Measurements from ENCODE around the gene MAP6.

Gene MAP6

GRCh38 chr11:75631086-75631730 lies 37.6 kb downstream of the MAP6 start:
- Mint-ChIP-seq H3K4me1 (ENCODE audit: low read depth) (no peaks in the 10 kb centered on the region), H3K27ac (no peak overlapping the region), H3K4me3 (no peak overlapping the region), H3K9me3 (no peaks in the 10 kb centered on the region), H3K36me3 (ENCODE audit: low read depth) (no peaks in the 10 kb centered on the region), H3K27me3 (ENCODE audit: low read depth) (peaks cover 50% of the 10 kb centered on the region)
- no peak for DNase-seq (ENCODE audit: low spot score)

GRCh38 chr11:75627906-75628668 lies 40.8 kb downstream of the MAP6 start:
- Mint-ChIP-seq H3K27me3 (ENCODE audit: low read depth) (peaks cover 37% of the 10 kb centered on the region), H3K4me3 (no peak overlapping the region), H3K9me3 (no peaks in the 10 kb centered on the region), H3K4me1 (ENCODE audit: low read depth) (no peaks in the 10 kb centered on the region), H3K27ac (no peak overlapping the region), H3K36me3 (ENCODE audit: low read depth) (no peaks in the 10 kb centered on the region)
- no peak for DNase-seq (ENCODE audit: low spot score)

- Mint-ChIP-seq H3K4me1 (ENCODE audit: low read depth) (no peaks in the 10 kb centered on the region), H3K27ac (no peak overlapping the region), H3K4me3 (no peak overlapping the region), H3K36me3 (ENCODE audit: low read depth) (no peaks in the 10 kb centered on the region), H3K9me3 (no peaks in the 10 kb centered on the region), H3K27me3 (ENCODE audit: low read depth) (peaks cover 29% of the 10 kb centered on the region)
- no peak for DNase-seq (ENCODE audit: low spot score)
Measured at GRCh38 chr11:75626889-75627529, 41.8 kb downstream of the MAP6 start.

GRCh38 chr11:75625991-75626888 lies 42.6 kb downstream of the MAP6 start:
- Mint-ChIP-seq H3K4me1 (ENCODE audit: low read depth) (no peaks in the 10 kb centered on the region), H3K27ac (no peak overlapping the region), H3K36me3 (ENCODE audit: low read depth) (no peaks in the 10 kb centered on the region), H3K27me3 (ENCODE audit: low read depth) (peaks cover 21% of the 10 kb centered on the region), H3K9me3 (no peaks in the 10 kb centered on the region), H3K4me3 (no peak overlapping the region)
- DNase-seq (ENCODE audit: low spot score): no peak

- H3K9me3 Mint-ChIP-seq: no peaks in the 10 kb centered on the region
- DNase-seq (ENCODE audit: low spot score): no peak
- no peak overlapping the region for H3K4me3 Mint-ChIP-seq
- peaks cover 13% of the 10 kb centered on the region for H3K27me3 Mint-ChIP-seq (ENCODE audit: low read depth)
- H3K27ac Mint-ChIP-seq: no peak overlapping the region
- no peaks in the 10 kb centered on the region for H3K4me1 Mint-ChIP-seq (ENCODE audit: low read depth)
- H3K36me3 Mint-ChIP-seq (ENCODE audit: low read depth): no peaks in the 10 kb centered on the region
Measured at GRCh38 chr11:75625021-75625420, 43.8 kb downstream of the MAP6 start.

- Mint-ChIP-seq H3K4me1 (ENCODE audit: low read depth) (no peaks in the 10 kb centered on the region), H3K9me3 (no peaks in the 10 kb centered on the region), H3K36me3 (ENCODE audit: low read depth) (no peaks in the 10 kb centered on the region), H3K27ac (no peak overlapping the region), H3K4me3 (no peak overlapping the region), H3K27me3 (ENCODE audit: low read depth) (peaks cover 3% of the 10 kb centered on the region)
- DNase-seq (ENCODE audit: low spot score): no peak
Measured at GRCh38 chr11:75616281-75616680, 52.6 kb downstream of the MAP6 start.

- Mint-ChIP-seq H3K9me3 (no peaks in the 10 kb centered on the region), H3K4me3 (no peak overlapping the region), H3K27me3 (ENCODE audit: low read depth) (peaks cover 3% of the 10 kb centered on the region), H3K4me1 (ENCODE audit: low read depth) (no peaks in the 10 kb centered on the region), H3K27ac (no peak overlapping the region), H3K36me3 (ENCODE audit: low read depth) (no peaks in the 10 kb centered on the region)
- no peak for DNase-seq (ENCODE audit: low spot score)
Measured at GRCh38 chr11:75615751-75616150, 53.1 kb downstream of the MAP6 start.

GRCh38 chr11:75611823-75612222 lies 57.0 kb downstream of the MAP6 start:
- H3K4me1 Mint-ChIP-seq (ENCODE audit: low read depth): no peaks in the 10 kb centered on the region
- H3K9me3 Mint-ChIP-seq: no peaks in the 10 kb centered on the region
- no peak overlapping the region for H3K4me3 Mint-ChIP-seq
- H3K27me3 Mint-ChIP-seq (ENCODE audit: low read depth): peaks cover 4% of the 10 kb centered on the region
- DNase-seq (ENCODE audit: low spot score): no peak
- no peak overlapping the region for H3K27ac Mint-ChIP-seq
- no peaks in the 10 kb centered on the region for H3K36me3 Mint-ChIP-seq (ENCODE audit: low read depth)

GRCh38 chr11:75606099-75606498 lies 62.7 kb downstream of the MAP6 start:
- H3K4me3 Mint-ChIP-seq: no peak overlapping the region
- no peaks in the 10 kb centered on the region for H3K4me1 Mint-ChIP-seq (ENCODE audit: low read depth)
- H3K36me3 Mint-ChIP-seq (ENCODE audit: low read depth): no peaks in the 10 kb centered on the region
- peaks cover 20% of the 10 kb centered on the region for H3K27me3 Mint-ChIP-seq (ENCODE audit: low read depth)
- no peak for DNase-seq (ENCODE audit: low spot score)
- no peak overlapping the region for H3K27ac Mint-ChIP-seq
- H3K9me3 Mint-ChIP-seq: no peaks in the 10 kb centered on the region

GRCh38 chr11:75603791-75604736 lies 64.8 kb downstream of the MAP6 start:
- Mint-ChIP-seq H3K4me1 (ENCODE audit: low read depth) (no peaks in the 10 kb centered on the region), H3K9me3 (no peaks in the 10 kb centered on the region), H3K27me3 (ENCODE audit: low read depth) (peaks cover 17% of the 10 kb centered on the region), H3K4me3 (no peak overlapping the region), H3K36me3 (ENCODE audit: low read depth) (no peaks in the 10 kb centered on the region), H3K27ac (no peak overlapping the region)
- no peak for DNase-seq (ENCODE audit: low spot score)

- Mint-ChIP-seq H3K36me3 (ENCODE audit: low read depth) (no peaks in the 10 kb centered on the region), H3K27ac (no peak overlapping the region), H3K4me3 (no peak overlapping the region), H3K9me3 (no peaks in the 10 kb centered on the region), H3K27me3 (ENCODE audit: low read depth) (peaks cover 17% of the 10 kb centered on the region), H3K4me1 (ENCODE audit: low read depth) (no peaks in the 10 kb centered on the region)
- no peak for DNase-seq (ENCODE audit: low spot score)
Measured at GRCh38 chr11:75602951-75603350, 65.9 kb downstream of the MAP6 start.

GRCh38 chr11:75601494-75601893 lies 67.3 kb downstream of the MAP6 start:
- no peak for DNase-seq (ENCODE audit: low spot score)
- H3K27me3 Mint-ChIP-seq (ENCODE audit: low read depth): peaks cover 16% of the 10 kb centered on the region
- no peaks in the 10 kb centered on the region for H3K36me3 Mint-ChIP-seq (ENCODE audit: low read depth)
- H3K27ac Mint-ChIP-seq: no peak overlapping the region
- no peaks in the 10 kb centered on the region for H3K9me3 Mint-ChIP-seq
- no peaks in the 10 kb centered on the region for H3K4me1 Mint-ChIP-seq (ENCODE audit: low read depth)
- H3K4me3 Mint-ChIP-seq: no peak overlapping the region

- DNase-seq (ENCODE audit: low spot score): no peak
- Mint-ChIP-seq H3K9me3 (no peaks in the 10 kb centered on the region), H3K4me1 (ENCODE audit: low read depth) (no peaks in the 10 kb centered on the region), H3K27me3 (ENCODE audit: low read depth) (peaks cover 19% of the 10 kb centered on the region), H3K36me3 (ENCODE audit: low read depth) (no peaks in the 10 kb centered on the region), H3K27ac (no peak overlapping the region), H3K4me3 (no peak overlapping the region)
Measured at GRCh38 chr11:75600356-75600755, 68.5 kb downstream of the MAP6 start.

Data from T-helper 2 cell treated with Interferon-gamma antibody and Interleukin-4, amounts not matched to agents 5 μg/mL and 100 μg/mL, for 36 hours (primary cell).